Measurements from ENCODE around the gene SORCS3. TPM values are rescaled to one million over a fixed set of nuclear protein-coding genes. Genes with fewer than 3 reads are reported as not detected.

Gene SORCS3
- total and polyA plus RNA-seq, 2 of the 4 experiments (the other 2 are of a cell fraction), result not detected

DNA sequence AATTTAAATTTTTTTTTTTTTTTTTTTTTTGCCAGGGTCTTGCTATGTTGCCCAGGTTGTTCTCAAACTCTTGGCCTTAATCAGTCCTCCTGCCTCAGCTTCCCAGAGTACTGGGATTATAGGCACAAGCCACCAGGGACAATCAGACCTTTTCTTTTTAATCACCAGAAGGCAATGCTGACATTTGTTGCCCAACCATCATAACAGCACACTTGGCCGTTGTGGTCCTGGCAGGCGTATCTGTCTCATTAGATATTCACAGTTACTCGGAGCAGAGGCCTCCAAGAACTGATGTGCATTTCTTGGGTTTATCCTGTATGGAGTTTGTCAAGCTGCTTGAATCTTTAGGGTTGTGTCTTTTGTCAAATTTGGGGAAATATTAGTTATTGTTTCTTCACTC is 100.0 kb downstream of the SORCS3 start:
- Histone ChIP-seq H4K5ac (ENCODE audit: low read depth, low read length) (no peak overlapping the region), H3K9me1 (ENCODE audit: insufficient read depth, low read length) (no peaks in the 10 kb centered on the region), H4K20me1 (ENCODE audit: insufficient read depth, low read length) (no peaks in the 10 kb centered on the region), H3K36me3 (ENCODE audit: control insufficient read depth, insufficient read depth, low read length) (no peaks in the 10 kb centered on the region), H2BK15ac (ENCODE audit: low read depth, low read length) (no peak overlapping the region), H2AFZ (replicated peaks; ENCODE audit: low read length, poor library complexity) (no peak overlapping the region), H2AK9ac (replicated peaks; ENCODE audit: low read depth, low read length, poor library complexity) (no peak overlapping the region), H2AK5ac (ENCODE audit: low read depth, low read length) (no peak overlapping the region), H3K27ac (ENCODE audit: insufficient read depth, low read length) (no peak overlapping the region), H3K23ac (ENCODE audit: low read depth, low read length) (no peak overlapping the region), H2BK120ac (ENCODE audit: low read depth, low read length) (no peak overlapping the region), H3K9me3 (ENCODE audit: control insufficient read depth, insufficient read depth, low read length) (peaks cover 19% of the 10 kb centered on the region; the same call in 1 of the 2 replicates), H3K18ac (ENCODE audit: low read depth, low read length) (no peak overlapping the region), H3K4me2 (ENCODE audit: low read depth, low read length) (no peak overlapping the region), H3K27me3 (ENCODE audit: control insufficient read depth, insufficient read depth, low read length) (no peaks in the 10 kb centered on the region), H3K4me3 (ENCODE audit: insufficient read depth, low read depth, low read length) (no peak overlapping the region), H4K8ac (ENCODE audit: low read depth in 2 of 2, low read length in 2 of 2) (no peak overlapping the region), H2BK20ac (ENCODE audit: low read depth, low read length) (no peak overlapping the region), H3K9ac (ENCODE audit: low read depth, low read length) (no peak overlapping the region), H3K79me1 (ENCODE audit: low read depth in 1 of 2, low read length in 2 of 2) (no peaks in the 10 kb centered on the region), H3K4me1 (ENCODE audit: control insufficient read depth, insufficient read depth, low read length) (no peaks in the 10 kb centered on the region), H4K91ac (ENCODE audit: insufficient read depth, low read depth, low read length) (no peak overlapping the region), H3K4ac (ENCODE audit: low read depth, low read length) (no peak overlapping the region), H3K14ac (replicated peaks; ENCODE audit: low read depth, low read length) (no peak overlapping the region), H3K56ac (ENCODE audit: extremely low read depth, insufficient read depth, low read length) (no peak overlapping the region), H2BK5ac (ENCODE audit: low read depth, low read length, poor library complexity, severe bottlenecking) (no peak overlapping the region)
- no CpG with 5 or more reads among the region's 3 CpGs for WGBS, 2 experiments (ENCODE audit: extremely low coverage in 2 of 2, insufficient read length in 1 of 2)
- TF ChIP-seq MAZ (IDR thresholded peaks at IDR 0.05; ENCODE audit: borderline replicate concordance, low read depth, low read length) (no peak), FOS (IDR thresholded peaks at IDR 0.05; ENCODE audit: low read depth, low read length) (no peak), POLR2A (IDR thresholded peaks at IDR 0.05; ENCODE audit: low read depth, low read length) (no peak), RAD21 (IDR thresholded peaks at IDR 0.05; ENCODE audit: low read length) (no peak), CEBPB (IDR thresholded peaks at IDR 0.05; ENCODE audit: low read depth, low read length) (no peak), SMC3 (IDR thresholded peaks at IDR 0.05; ENCODE audit: low read depth, low read length) (no peak), NFE2L2 (IDR thresholded peaks at IDR 0.05; ENCODE audit: low read depth, low read length) (no peak), MAFK (IDR thresholded peaks at IDR 0.05; ENCODE audit: low read depth, low read length) (no peak), CHD1 (IDR thresholded peaks at IDR 0.05; ENCODE audit: low read depth, low read length) (no peak), RFX5 (IDR thresholded peaks at IDR 0.05; ENCODE audit: low read depth, low read length) (no peak), RCOR1 (IDR thresholded peaks at IDR 0.05; ENCODE audit: insufficient replicate concordance, low read length) (no peak)
- TF ChIP-seq, protein P1, sequence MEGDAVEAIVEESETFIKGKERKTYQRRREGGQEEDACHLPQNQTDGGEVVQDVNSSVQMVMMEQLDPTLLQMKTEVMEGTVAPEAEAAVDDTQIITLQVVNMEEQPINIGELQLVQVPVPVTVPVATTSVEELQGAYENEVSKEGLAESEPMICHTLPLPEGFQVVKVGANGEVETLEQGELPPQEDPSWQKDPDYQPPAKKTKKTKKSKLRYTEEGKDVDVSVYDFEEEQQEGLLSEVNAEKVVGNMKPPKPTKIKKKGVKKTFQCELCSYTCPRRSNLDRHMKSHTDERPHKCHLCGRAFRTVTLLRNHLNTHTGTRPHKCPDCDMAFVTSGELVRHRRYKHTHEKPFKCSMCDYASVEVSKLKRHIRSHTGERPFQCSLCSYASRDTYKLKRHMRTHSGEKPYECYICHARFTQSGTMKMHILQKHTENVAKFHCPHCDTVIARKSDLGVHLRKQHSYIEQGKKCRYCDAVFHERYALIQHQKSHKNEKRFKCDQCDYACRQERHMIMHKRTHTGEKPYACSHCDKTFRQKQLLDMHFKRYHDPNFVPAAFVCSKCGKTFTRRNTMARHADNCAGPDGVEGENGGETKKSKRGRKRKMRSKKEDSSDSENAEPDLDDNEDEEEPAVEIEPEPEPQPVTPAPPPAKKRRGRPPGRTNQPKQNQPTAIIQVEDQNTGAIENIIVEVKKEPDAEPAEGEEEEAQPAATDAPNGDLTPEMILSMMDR (conservative IDR thresholded peaks at IDR 0.05; ENCODE audit: low read depth, low read length), result no peak
- TF ChIP-seq, protein P2, sequence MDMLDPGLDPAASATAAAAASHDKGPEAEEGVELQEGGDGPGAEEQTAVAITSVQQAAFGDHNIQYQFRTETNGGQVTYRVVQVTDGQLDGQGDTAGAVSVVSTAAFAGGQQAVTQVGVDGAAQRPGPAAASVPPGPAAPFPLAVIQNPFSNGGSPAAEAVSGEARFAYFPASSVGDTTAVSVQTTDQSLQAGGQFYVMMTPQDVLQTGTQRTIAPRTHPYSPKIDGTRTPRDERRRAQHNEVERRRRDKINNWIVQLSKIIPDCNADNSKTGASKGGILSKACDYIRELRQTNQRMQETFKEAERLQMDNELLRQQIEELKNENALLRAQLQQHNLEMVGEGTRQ (IDR thresholded peaks at IDR 0.05; ENCODE audit: low read depth, low read length), result no peak
- TF ChIP-seq, protein P3, sequence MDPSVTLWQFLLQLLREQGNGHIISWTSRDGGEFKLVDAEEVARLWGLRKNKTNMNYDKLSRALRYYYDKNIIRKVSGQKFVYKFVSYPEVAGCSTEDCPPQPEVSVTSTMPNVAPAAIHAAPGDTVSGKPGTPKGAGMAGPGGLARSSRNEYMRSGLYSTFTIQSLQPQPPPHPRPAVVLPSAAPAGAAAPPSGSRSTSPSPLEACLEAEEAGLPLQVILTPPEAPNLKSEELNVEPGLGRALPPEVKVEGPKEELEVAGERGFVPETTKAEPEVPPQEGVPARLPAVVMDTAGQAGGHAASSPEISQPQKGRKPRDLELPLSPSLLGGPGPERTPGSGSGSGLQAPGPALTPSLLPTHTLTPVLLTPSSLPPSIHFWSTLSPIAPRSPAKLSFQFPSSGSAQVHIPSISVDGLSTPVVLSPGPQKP (IDR thresholded peaks at IDR 0.05; ENCODE audit: borderline replicate concordance, low read depth, low read length), result no peak
- intact Hi-C loops (cut with micrococcal nuclease), result no loop called here
- in situ Hi-C loops (cut with MboI; ENCODE audit: low sequenced_read_pairs), result no loop called here
- dilution Hi-C loops (cut with HindIII; ENCODE audit: low sequenced_read_pairs, unreplicated experiment), result no loop called here
- CTCF ChIA-PET, result no interaction called here
- BruUV-seq (replicated peaks), result no TSS peak
- POLR2A ChIA-PET (ENCODE audit: unreplicated experiment), result no interaction called here
- ATAC-seq (ENCODE audit: low read depth) (no peak), DNase-seq (no peak)

Measured in IMR-90 (cell line).